Activated naive CD8-positive, alpha-beta T cell treated with anti-CD3 and anti-CD28 coated beads, Interleukin-2, amount 10 ng/mL, durations not matched to agents 7 days and 5 days (primary cell): ENCODE data around the gene NACA2. TPM values are rescaled to one million over a fixed set of nuclear protein-coding genes. Genes with fewer than 3 reads are reported as not detected.
"Not testable (repeated sequence)": the region's sequence is repeated elsewhere in the genome, so short reads cannot be mapped to it uniquely, and the experiment has no call there.

Experiments
- ATAC-seq: fragments of 150-1000 bp; cut with Tn5 transposase; one replicate; pipeline ENCODE4 v1.10.0; 2021; ENCODE audit warnings: low read depth, moderate library complexity
- POLR2A ChIA-PET: fragments of 350-600 bp; sonication (Branson Sonifier 250); formaldehyde crosslinking; loops from one replicate; lab custom pipeline; 2021; ENCODE audit warnings: antibody characterized with exemption; lab: Charles Lee
- DNase-seq: peaks from one replicate; pipeline ENCODE4 v3.0.0; 2021
- H3K27ac Mint-ChIP-seq: one replicate; pipeline ENCODE4 v1.8.0; 2022; ENCODE audit warnings: mild to moderate bottlenecking, mixed read lengths
- H3K27me3 Mint-ChIP-seq: one replicate; pipeline ENCODE4 v1.8.0; 2022; ENCODE audit warnings: mild to moderate bottlenecking, moderate library complexity, mixed read lengths
- H3K36me3 Mint-ChIP-seq: one replicate; pipeline ENCODE4 v1.8.0; 2021; ENCODE audit warnings: mild to moderate bottlenecking, mixed read lengths
- H3K4me1 Mint-ChIP-seq: one replicate; pipeline ENCODE4 v1.8.0; 2021; ENCODE audit warnings: mixed read lengths
- H3K4me3 Mint-ChIP-seq: one replicate; pipeline ENCODE4 v1.8.0; 2022; ENCODE audit warnings: mild to moderate bottlenecking, moderate library complexity, mixed read lengths
- H3K9me3 Mint-ChIP-seq: one replicate; pipeline ENCODE4 v1.8.0; 2021; ENCODE audit warnings: mixed read lengths
- total RNA-seq, 2 experiments: library from RNA; stranded (reverse); gene quantifications; one replicate each; pipeline ENCODE4 v1.2.3, GENCODE V29; 2021

Gene NACA2
- total RNA-seq: not detected

DNA sequence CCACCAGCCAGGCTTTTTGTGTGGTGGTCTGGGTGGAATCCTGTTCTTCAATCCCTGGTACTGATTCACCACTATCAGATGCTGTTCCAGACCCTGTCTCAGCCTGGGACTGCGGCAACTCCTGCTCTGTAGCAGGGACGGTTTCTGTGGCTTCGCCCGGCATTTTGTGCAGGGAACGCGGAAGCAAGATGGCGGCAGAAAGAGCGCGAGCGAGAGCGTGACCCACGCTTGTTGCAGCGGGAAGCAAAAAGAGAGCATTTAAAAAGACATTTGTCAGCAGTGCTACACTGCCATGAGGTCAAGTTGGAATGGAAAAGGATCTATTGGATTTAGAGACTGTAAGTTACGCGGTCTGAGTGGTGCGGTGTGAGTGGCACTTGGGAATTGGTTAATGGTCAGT is at the start of gene NACA2:
TSS of gene NACA2 (minus strand) at position 202 of the 400 bp plus-strand sequence. CDS start at position 163, 39 bp downstream.
- no peak within 1 kb of the TSS for H3K4me3 Mint-ChIP-seq
- H3K9me3 Mint-ChIP-seq: no peaks in the 10 kb centered on the region
- peaks cover 18% of the 10 kb centered on the region for H3K27me3 Mint-ChIP-seq

DNA sequence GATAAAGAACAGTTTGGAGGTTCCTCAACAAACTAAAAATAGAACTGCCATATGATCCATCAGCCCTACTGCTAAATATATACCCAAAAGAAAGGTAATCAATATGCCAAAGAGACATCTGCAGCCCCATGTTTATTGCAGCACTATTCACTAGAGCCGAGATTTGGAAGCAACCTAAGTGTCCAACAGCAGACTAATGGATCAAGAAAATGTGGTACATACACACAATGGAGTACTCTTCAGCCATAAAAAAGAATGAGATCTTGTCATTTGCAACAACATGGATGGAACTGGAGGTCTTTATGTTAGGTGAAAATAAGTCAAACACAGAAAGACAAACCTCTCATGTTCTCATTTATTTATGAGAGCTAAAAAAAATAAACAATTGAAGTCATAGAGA is 48.8 kb upstream of the NACA2 start:
- ATAC-seq: no peak

More for the DNA sequence above, at the start of gene NACA2:
- ATAC-seq: no peak
- POLR2A ChIA-PET: no interaction called here
- no peaks in the 10 kb centered on the region for H3K4me1 Mint-ChIP-seq
- H3K36me3 Mint-ChIP-seq: no peaks in the 10 kb centered on the region
- DNase-seq: no peak
- no peak within 1 kb of the TSS for H3K27ac Mint-ChIP-seq

DNA sequence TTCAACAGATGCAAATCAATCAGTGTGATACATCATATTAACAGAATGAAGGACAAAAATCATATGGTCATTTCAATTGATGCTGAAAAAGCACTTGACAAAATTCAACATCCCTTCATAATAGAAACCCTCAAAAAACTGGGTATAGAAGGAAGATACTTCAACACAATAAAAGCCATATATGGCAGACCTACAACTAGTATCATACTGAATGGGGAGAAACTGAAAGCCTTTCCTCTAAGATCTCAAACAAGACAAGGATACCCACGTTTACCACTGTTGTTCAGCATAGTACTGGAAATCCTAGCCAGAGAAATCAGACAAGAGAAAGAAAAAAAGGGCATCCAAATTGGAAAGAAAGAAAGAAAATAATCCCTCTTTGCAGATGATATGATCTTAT is 47.1 kb upstream of the NACA2 start:
- H3K9me3 Mint-ChIP-seq: no peaks in the 10 kb centered on the region
- peaks cover 46% of the 10 kb centered on the region for H3K27me3 Mint-ChIP-seq
- no peak overlapping the region for H3K27ac Mint-ChIP-seq
- DNase-seq (no peak), ATAC-seq (no peak)
- no peak overlapping the region for H3K4me3 Mint-ChIP-seq
- H3K36me3 Mint-ChIP-seq: no peaks in the 10 kb centered on the region
- H3K4me1 Mint-ChIP-seq: no peaks in the 10 kb centered on the region
- POLR2A ChIA-PET: no interaction called here

More for the DNA sequence above, 48.8 kb upstream of the NACA2 start:
- Mint-ChIP-seq H3K36me3 (no peaks in the 10 kb centered on the region), H3K27me3 (peaks cover 47% of the 10 kb centered on the region), H3K9me3 (no peaks in the 10 kb centered on the region), H3K4me3 (no peak overlapping the region), H3K4me1 (no peaks in the 10 kb centered on the region), H3K27ac (no peak overlapping the region)
- no peak for DNase-seq
- POLR2A ChIA-PET: no interaction called here

DNA sequence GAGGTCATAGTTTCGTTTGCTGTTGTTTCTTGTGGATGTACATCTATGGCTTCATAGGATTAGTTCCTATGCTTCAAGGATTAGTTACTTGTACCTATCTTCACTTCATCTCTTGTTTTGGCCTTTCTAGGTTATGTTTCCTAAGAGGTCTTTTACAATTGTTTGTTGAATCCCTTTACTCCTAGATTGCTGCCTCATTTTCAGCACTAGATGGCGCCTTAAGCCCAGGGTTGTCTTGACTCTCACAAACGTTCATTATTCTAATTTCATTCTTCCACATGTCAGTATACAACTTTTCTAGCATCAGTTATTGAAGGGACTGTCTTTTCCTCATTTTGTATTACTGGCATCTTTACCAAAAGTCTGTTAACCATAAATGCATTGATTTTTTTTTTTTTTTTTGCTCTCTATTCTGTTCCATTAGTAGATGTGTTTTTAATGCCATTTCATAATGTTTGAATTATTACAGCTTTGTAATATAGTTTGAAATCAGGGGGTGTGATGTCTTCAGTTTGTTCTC is 45.0 kb upstream of the NACA2 start:
- Mint-ChIP-seq H3K9me3 (no peaks in the 10 kb centered on the region), H3K4me1 (no peaks in the 10 kb centered on the region), H3K36me3 (no peaks in the 10 kb centered on the region), H3K27ac (no peak overlapping the region), H3K4me3 (no peak overlapping the region), H3K27me3 (peaks cover 58% of the 10 kb centered on the region)
- POLR2A ChIA-PET: no interaction called here
- ATAC-seq (no peak), DNase-seq (no peak)

DNA sequence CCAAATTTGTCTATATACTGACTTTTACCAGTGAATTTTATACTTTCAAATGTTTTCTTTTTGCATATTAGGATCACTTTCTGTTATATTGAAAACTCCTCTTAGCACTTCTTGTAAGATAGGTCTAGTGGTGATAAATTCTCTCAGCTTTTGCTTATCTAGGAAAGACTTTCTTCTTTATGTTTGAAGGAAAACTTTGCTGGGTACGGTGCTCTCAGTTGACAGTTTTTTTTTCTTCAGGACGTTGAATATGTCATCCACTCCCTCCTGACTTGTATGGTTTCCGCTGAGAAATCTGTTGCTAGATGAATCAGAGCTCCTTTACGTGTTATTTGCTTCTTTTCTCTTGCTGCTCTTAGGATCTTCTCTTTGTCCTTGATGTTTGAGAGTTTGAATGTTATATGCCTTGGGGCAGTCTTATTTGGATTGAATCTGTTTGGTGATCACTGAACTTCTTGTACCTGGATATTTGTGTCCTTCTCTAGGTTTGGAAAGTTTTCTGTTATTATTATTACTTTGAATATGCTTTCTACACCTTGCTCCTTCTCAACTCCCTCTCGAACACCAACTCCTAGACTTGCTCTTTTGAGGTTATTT is 44.0 kb upstream of the NACA2 start:
- Mint-ChIP-seq H3K9me3 (no peaks in the 10 kb centered on the region), H3K27ac (no peak overlapping the region), H3K27me3 (peaks cover 58% of the 10 kb centered on the region), H3K36me3 (no peaks in the 10 kb centered on the region), H3K4me1 (no peaks in the 10 kb centered on the region), H3K4me3 (no peak overlapping the region)
- POLR2A ChIA-PET: no interaction called here
- DNase-seq: no peak
- ATAC-seq: no peak

DNA sequence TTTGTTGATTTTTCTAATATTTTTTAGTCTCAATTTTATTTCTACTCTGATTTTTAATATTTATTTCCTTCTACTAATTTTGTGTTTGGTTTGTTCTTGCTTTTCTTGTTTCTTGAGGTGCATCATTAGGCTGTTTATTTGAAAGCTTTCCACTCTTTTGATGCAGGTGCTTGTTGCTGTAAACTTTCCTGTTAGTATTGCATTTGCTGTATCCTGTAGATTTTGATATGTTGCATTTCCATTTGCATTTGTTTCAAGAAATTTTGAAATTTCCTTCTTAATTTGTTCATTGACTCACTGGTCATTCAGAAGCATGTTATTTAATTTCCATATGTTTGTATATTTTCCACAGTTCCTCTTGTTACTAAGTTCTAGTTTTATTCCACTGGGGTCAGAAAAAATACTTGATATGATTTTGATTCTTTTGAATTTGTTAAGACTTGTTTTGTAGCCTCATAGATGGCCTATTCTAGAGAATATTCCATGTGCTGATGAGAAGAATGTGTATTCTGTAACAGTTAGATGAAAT is 43.1 kb upstream of the NACA2 start:
- POLR2A ChIA-PET: no interaction called here
- Mint-ChIP-seq H3K4me3 (no peak overlapping the region), H3K27me3 (peaks cover 60% of the 10 kb centered on the region), H3K27ac (no peak overlapping the region), H3K4me1 (no peaks in the 10 kb centered on the region), H3K9me3 (no peaks in the 10 kb centered on the region), H3K36me3 (no peaks in the 10 kb centered on the region)
- no peak for DNase-seq
- no peak for ATAC-seq

DNA sequence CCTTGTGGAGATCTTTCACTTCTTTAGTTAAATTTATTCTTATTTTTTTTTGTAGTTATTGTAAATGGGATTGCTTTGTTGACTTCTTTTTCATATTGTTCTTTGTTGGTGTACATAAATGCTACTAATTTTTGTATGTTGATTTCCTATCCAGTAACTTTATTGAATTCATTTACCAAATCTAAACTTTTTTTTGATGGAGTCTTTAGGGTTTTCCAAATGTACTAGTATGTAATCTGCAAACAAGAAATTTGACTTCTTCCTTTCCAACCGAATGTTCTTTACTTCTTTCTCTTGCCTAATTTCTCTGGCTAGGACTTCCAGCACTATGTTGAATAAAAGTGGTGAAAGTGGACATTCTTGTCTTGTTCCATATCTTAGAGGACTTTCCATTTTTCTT is 41.8 kb upstream of the NACA2 start:
- POLR2A ChIA-PET: no interaction called here
- H3K36me3 Mint-ChIP-seq: no peaks in the 10 kb centered on the region

DNA sequence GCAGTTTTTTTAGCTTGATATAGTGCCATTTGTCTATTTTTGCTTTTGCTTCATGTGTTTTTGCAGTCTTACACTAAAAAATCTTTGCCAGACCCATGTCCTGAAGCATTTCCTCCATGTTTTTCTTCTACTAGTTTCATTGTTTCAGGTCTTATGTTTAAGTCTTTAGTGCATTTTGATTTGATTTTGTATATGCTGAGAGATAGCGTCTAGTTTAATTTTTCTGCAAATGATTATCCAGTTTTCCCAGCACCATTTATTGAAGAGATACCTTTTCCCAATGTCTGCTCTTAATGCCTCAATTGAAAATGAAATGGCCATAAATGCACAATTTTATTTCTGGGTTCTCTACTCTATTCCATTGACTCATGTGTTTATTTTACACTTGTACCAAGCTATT is 40.8 kb upstream of the NACA2 start:
- POLR2A ChIA-PET: no interaction called here
- no peak overlapping the region for H3K4me3 Mint-ChIP-seq
- no peaks in the 10 kb centered on the region for H3K4me1 Mint-ChIP-seq
- H3K9me3 Mint-ChIP-seq: no peaks in the 10 kb centered on the region
- ATAC-seq: no peak
- no peaks in the 10 kb centered on the region for H3K36me3 Mint-ChIP-seq
- peaks cover 54% of the 10 kb centered on the region for H3K27me3 Mint-ChIP-seq
- H3K27ac Mint-ChIP-seq: no peak overlapping the region
- DNase-seq: no peak

More for the DNA sequence above, 41.8 kb upstream of the NACA2 start:
- Mint-ChIP-seq H3K9me3 (no peaks in the 10 kb centered on the region), H3K27ac (no peak overlapping the region), H3K27me3 (peaks cover 56% of the 10 kb centered on the region), H3K4me1 (no peaks in the 10 kb centered on the region), H3K4me3 (no peak overlapping the region)
- no peak for ATAC-seq
- DNase-seq: no peak

DNA sequence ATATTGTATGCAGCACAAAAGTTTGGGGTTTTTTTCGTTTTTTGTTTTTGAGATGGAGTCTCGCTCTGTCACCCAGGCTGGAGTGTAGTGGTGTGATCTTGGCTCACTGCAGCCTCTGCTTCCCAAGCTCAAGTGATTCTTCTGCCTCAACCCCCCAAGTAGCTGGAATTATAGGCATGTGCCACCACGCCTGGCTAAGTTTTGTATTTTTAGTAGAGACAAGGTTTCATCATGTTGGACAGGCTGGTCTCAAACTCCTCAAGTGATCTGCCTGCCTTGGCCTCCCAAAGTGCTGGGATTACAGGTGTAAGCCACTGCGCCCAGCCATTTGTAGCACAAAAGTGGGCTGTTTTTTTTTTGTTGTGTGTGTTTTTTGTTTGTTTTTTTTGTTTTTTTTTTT is 37.1 kb upstream of the NACA2 start:
- ATAC-seq, DNase-seq, H3K9me3 Mint-ChIP-seq, H3K27ac Mint-ChIP-seq, H3K4me3 Mint-ChIP-seq, H3K4me1 Mint-ChIP-seq, H3K36me3 Mint-ChIP-seq: not testable (repeated sequence)
- H3K27me3 Mint-ChIP-seq: peaks cover 67% of the 10 kb centered on the region
- POLR2A ChIA-PET: interaction anchor here (0.7 kb wide), 1 partner anchor 634 kb away, joined by 4 read pairs; no protein-coding TSS in a partner anchor

DNA sequence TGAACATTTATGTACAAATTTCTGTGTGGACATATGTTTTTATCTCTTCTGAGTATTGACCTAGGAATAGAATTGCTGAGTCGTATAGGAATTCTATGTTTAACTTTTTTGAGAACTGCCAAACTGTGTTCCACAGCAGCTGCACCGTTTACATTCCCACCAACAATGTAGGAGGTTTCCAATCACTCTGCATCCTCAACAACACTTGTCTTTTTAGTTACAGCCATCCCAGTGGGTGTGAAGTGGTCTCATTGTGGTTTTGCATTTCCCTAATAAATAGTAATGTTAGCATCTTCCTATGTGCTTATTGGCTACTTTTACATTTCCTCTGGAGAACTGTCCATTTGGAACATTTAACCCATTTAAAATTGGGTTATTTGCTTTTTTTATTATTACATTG is 36.6 kb upstream of the NACA2 start:
- Mint-ChIP-seq H3K4me3 (no peak overlapping the region), H3K4me1 (no peaks in the 10 kb centered on the region), H3K27me3 (peaks cover 67% of the 10 kb centered on the region), H3K9me3 (no peaks in the 10 kb centered on the region), H3K36me3 (no peaks in the 10 kb centered on the region), H3K27ac (no peak overlapping the region)
- POLR2A ChIA-PET: no interaction called here
- ATAC-seq: no peak
- DNase-seq: no peak

DNA sequence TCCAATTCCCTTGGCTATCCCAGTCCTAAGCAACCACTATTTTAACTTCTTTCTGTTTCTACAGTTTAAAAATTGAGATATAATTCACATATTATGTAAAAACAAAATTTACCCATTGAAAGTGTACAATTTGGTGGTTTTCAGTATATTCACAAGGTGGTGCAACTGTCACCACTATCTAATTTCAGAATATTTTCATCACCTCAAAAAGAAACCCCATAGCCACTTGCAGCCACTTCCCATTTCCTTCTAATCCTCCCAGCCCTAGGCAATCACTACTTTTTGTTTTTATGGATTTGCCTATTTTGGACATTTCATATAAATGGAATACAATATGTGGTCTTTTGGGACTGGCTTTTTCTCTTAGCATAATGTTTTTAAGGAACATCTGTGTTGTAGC is 36.1 kb upstream of the NACA2 start:
- Mint-ChIP-seq H3K27me3 (peaks cover 68% of the 10 kb centered on the region), H3K36me3 (no peaks in the 10 kb centered on the region), H3K9me3 (no peaks in the 10 kb centered on the region), H3K4me1 (no peaks in the 10 kb centered on the region), H3K27ac (no peak overlapping the region), H3K4me3 (no peak overlapping the region)
- POLR2A ChIA-PET: no interaction called here
- ATAC-seq (no peak), DNase-seq (no peak)

DNA sequence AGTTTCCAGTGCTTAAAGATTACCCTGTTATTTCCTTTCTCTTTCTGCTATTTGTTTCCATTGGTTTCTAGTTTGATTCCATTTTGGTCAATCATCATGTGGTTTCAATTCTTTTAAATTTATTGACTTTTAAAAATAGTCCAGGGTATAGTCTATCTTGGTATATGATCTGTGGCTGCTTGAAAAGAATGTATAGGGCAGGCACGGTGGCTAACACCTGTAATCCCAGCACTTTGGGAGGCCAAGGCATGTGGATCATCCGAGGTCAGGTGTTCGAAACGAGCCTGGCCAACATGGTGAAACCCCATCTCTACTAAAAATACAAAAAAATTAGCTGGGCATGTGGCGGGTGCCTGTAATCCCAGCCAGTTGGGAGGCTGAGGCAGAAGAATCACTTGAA is 34.5 kb upstream of the NACA2 start:
- Mint-ChIP-seq H3K4me1 (no peaks in the 10 kb centered on the region), H3K27me3 (peaks cover 67% of the 10 kb centered on the region), H3K9me3 (peaks cover 2% of the 10 kb centered on the region), H3K36me3 (no peaks in the 10 kb centered on the region), H3K27ac (no peak overlapping the region), H3K4me3 (no peak overlapping the region)
- no peak for ATAC-seq
- DNase-seq: no peak
- POLR2A ChIA-PET: no interaction called here

DNA sequence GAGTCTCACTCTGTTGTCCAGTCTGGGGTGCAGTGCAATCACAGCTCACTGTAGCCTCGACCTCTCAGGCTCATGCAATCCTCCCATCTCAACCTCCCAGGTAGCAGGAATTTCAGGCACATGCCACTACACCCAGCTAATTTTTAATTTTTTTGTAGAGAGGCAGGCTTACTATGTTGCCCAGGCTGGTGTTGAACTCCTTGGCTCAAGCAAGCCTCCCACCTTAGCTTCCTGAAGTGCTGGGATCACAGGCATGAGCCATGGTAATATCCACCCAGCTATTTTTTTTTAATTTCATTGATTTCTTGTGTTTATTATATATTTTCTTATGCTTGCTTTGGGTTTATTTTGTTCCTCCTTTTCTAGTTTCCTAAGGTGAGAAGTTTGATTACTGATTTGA is 33.9 kb upstream of the NACA2 start:
- Mint-ChIP-seq H3K4me3 (no peak overlapping the region), H3K4me1 (no peaks in the 10 kb centered on the region), H3K27me3 (peaks cover 67% of the 10 kb centered on the region), H3K27ac (no peak overlapping the region), H3K9me3 (peaks cover 2% of the 10 kb centered on the region), H3K36me3 (no peaks in the 10 kb centered on the region)
- POLR2A ChIA-PET: no interaction called here
- no peak for ATAC-seq
- no peak for DNase-seq

DNA sequence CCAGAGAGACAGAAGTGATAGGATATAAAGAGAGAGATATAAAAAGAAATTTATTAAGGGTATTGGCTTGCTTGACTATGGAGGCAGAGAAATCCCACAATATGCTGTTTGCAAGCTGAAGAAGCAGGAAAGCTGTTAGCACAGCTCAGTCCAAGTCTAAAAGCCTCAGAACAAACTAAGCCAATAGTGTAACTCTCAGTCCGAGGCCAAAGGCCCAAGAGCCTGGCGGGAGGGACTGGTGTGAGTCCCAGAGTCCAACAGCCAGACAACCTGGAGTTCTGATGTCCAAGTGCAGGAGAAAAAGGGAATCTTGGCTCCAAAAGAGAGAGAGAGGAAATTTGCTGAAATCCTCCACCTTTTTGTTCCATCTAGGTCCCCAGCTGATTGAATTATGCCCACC is 30.3 kb upstream of the NACA2 start:
- Mint-ChIP-seq H3K36me3 (peaks cover 3% of the 10 kb centered on the region), H3K27me3 (peaks cover 57% of the 10 kb centered on the region), H3K27ac (no peak overlapping the region), H3K9me3 (peaks cover 11% of the 10 kb centered on the region), H3K4me1 (no peaks in the 10 kb centered on the region), H3K4me3 (no peak overlapping the region)
- DNase-seq (no peak), ATAC-seq (no peak)
- POLR2A ChIA-PET: no interaction called here
